ENCODE data around the gene PRRT2. TPM values are rescaled to one million over a fixed set of nuclear protein-coding genes. Genes with fewer than 3 reads are reported as not detected.

The PRRT2 gene
- total and polyA plus RNA-seq, 10 of the 15 experiments (the other 5 are each of a cell fraction or from before 2014, with no cell fraction given): 0.08 to 0.49 (median 0.12) TPM; not detected in 4

DNA sequence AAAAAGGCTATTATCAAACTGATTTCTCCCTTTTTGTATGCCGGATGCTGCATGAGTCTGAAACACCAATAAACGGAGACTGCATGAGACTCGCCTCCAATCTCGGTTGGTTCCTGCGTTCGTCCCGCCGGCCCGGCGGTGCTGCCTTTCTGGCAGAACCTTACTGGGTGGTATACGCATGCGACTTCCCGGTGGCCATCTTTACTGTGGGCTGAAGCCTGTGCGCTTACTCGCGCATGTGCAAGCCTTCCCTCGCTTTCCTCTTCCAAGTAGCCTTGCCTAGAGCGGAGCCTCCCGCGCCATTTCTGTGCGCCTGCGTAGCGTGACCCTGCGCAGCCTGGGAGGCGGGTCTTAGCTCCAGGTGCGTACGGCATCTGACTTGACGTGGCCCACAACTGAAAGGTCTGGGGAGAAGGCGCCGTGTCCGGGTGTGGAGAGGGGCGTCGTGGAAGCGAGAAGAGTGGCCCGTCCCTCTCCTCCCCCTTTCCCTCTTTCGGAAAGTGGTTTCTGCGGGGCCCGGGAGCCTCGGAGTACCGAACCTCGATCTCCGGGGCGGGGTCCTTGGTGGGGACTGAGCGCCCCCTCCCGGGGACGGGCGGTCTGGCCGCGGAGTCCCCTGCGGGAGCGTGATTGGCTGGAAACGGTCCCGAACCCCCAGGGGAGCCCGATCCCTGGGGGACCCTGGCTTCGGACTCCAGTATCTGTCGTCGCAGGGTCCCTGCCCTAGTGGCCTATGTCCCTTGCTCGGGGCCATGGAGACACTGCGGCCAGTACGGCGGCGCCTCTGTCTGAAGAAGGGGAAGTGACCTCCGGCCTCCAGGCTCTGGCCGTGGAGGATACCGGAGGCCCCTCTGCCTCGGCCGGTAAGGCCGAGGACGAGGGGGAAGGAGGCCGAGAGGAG, 4.0 kb downstream of the PRRT2 start, which contains the start of gene PAGR1 (continued):
- TF ChIP-seq, protein P1, sequence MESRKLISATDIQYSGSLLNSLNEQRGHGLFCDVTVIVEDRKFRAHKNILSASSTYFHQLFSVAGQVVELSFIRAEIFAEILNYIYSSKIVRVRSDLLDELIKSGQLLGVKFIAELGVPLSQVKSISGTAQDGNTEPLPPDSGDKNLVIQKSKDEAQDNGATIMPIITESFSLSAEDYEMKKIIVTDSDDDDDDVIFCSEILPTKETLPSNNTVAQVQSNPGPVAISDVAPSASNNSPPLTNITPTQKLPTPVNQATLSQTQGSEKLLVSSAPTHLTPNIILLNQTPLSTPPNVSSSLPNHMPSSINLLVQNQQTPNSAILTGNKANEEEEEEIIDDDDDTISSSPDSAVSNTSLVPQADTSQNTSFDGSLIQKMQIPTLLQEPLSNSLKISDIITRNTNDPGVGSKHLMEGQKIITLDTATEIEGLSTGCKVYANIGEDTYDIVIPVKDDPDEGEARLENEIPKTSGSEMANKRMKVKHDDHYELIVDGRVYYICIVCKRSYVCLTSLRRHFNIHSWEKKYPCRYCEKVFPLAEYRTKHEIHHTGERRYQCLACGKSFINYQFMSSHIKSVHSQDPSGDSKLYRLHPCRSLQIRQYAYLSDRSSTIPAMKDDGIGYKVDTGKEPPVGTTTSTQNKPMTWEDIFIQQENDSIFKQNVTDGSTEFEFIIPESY (IDR thresholded peaks at IDR 0.05): 0 out of 2 replicates have a peak, but pooled peaks have one; percentile 18
- no peak for TF ChIP-seq MYC (IDR thresholded peaks at IDR 0.05; ENCODE audit: insufficient read depth, insufficient read length, insufficient replicate concordance, low read length, severe bottlenecking)
- no peak for TF ChIP-seq FOS (IDR thresholded peaks at IDR 0.05; ENCODE audit: borderline replicate concordance, extremely low read depth, insufficient read length)
- no peak for TF ChIP-seq RBBP5 (conservative IDR thresholded peaks at IDR 0.05)
- peak; percentile 92; the same call in 1 of the 2 replicates for TF ChIP-seq STAT1 (conservative IDR thresholded peaks at IDR 0.05)
- TF ChIP-seq ZZZ3 (IDR thresholded peaks at IDR 0.05; ENCODE audit: control insufficient read depth, insufficient read length, low read depth): no peak
- TF ChIP-seq, protein P2, sequence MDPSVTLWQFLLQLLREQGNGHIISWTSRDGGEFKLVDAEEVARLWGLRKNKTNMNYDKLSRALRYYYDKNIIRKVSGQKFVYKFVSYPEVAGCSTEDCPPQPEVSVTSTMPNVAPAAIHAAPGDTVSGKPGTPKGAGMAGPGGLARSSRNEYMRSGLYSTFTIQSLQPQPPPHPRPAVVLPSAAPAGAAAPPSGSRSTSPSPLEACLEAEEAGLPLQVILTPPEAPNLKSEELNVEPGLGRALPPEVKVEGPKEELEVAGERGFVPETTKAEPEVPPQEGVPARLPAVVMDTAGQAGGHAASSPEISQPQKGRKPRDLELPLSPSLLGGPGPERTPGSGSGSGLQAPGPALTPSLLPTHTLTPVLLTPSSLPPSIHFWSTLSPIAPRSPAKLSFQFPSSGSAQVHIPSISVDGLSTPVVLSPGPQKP (IDR thresholded peaks at IDR 0.05; ENCODE audit: low read depth, low read length): no peak
- TF ChIP-seq, protein P3, sequence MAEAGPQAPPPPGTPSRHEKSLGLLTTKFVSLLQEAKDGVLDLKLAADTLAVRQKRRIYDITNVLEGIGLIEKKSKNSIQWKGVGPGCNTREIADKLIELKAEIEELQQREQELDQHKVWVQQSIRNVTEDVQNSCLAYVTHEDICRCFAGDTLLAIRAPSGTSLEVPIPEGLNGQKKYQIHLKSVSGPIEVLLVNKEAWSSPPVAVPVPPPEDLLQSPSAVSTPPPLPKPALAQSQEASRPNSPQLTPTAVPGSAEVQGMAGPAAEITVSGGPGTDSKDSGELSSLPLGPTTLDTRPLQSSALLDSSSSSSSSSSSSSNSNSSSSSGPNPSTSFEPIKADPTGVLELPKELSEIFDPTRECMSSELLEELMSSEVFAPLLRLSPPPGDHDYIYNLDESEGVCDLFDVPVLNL (IDR thresholded peaks at IDR 0.05; ENCODE audit: low read depth, low read length): no peak; the same call in 1 of the 2 replicates
- TF ChIP-seq RELA (IDR thresholded peaks at IDR 0.05; ENCODE audit: borderline replicate concordance, partially characterized antibody): peak; percentile 34
- peak; percentile 89 for TF ChIP-seq GATAD2B (conservative IDR thresholded peaks at IDR 0.05; ENCODE audit: low read depth)
- TF ChIP-seq EGR1 (IDR thresholded peaks at IDR 0.05; ENCODE audit: borderline replicate concordance in 1 of 2, low read depth in 2 of 2, low read length in 2 of 2): peak; percentile 36 to 37; a peak in 2 of 3 replicates
- no peak for TF ChIP-seq ETV6 (conservative IDR thresholded peaks at IDR 0.05 in 1 of 2, IDR thresholded peaks at IDR 0.05 in 1 of 2; ENCODE audit: borderline replicate concordance in 1 of 2, low read depth in 1 of 2)
- TF ChIP-seq ZNF207 (IDR thresholded peaks at IDR 0.05; ENCODE audit: borderline replicate concordance): peak; percentile 77
- TF ChIP-seq EP300 (IDR thresholded peaks at IDR 0.05; ENCODE audit: borderline replicate concordance in 1 of 2, control insufficient read depth in 1 of 2, low read depth in 2 of 2, low read length in 2 of 2): peak in 1 of 2 experiments; percentile 11; a peak in 1 of 4 replicates
- TF ChIP-seq CHD2 (IDR thresholded peaks at IDR 0.05; ENCODE audit: borderline replicate concordance, low read depth, low read length): peak; percentile 42; the same call in 1 of the 2 replicates
- peak; percentile 89 for TF ChIP-seq CREM (IDR thresholded peaks at IDR 0.05; ENCODE audit: low read depth)
- peak; percentile 100 for TF ChIP-seq MEF2B (IDR thresholded peaks at IDR 0.05; ENCODE audit: partially characterized antibody, poor library complexity, severe bottlenecking)
- peak; percentile 74 for TF ChIP-seq PAX5 (IDR thresholded peaks at IDR 0.05; ENCODE audit: borderline replicate concordance, low read depth, low read length)
- TF ChIP-seq, protein P4, sequence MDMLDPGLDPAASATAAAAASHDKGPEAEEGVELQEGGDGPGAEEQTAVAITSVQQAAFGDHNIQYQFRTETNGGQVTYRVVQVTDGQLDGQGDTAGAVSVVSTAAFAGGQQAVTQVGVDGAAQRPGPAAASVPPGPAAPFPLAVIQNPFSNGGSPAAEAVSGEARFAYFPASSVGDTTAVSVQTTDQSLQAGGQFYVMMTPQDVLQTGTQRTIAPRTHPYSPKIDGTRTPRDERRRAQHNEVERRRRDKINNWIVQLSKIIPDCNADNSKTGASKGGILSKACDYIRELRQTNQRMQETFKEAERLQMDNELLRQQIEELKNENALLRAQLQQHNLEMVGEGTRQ (IDR thresholded peaks at IDR 0.05; ENCODE audit: borderline replicate concordance, low read depth, low read length): no peak
- peak; percentile 96; the same call in 1 of the 2 replicates for TF ChIP-seq RB1 (IDR thresholded peaks at IDR 0.05; ENCODE audit: borderline replicate concordance)
- no peak for TF ChIP-seq KAT2A (conservative IDR thresholded peaks at IDR 0.05; ENCODE audit: control insufficient read depth, low read depth, low read length)

Measured in GM12878 (cell line).